Measurements from ENCODE around the gene MAST1.

DNA sequence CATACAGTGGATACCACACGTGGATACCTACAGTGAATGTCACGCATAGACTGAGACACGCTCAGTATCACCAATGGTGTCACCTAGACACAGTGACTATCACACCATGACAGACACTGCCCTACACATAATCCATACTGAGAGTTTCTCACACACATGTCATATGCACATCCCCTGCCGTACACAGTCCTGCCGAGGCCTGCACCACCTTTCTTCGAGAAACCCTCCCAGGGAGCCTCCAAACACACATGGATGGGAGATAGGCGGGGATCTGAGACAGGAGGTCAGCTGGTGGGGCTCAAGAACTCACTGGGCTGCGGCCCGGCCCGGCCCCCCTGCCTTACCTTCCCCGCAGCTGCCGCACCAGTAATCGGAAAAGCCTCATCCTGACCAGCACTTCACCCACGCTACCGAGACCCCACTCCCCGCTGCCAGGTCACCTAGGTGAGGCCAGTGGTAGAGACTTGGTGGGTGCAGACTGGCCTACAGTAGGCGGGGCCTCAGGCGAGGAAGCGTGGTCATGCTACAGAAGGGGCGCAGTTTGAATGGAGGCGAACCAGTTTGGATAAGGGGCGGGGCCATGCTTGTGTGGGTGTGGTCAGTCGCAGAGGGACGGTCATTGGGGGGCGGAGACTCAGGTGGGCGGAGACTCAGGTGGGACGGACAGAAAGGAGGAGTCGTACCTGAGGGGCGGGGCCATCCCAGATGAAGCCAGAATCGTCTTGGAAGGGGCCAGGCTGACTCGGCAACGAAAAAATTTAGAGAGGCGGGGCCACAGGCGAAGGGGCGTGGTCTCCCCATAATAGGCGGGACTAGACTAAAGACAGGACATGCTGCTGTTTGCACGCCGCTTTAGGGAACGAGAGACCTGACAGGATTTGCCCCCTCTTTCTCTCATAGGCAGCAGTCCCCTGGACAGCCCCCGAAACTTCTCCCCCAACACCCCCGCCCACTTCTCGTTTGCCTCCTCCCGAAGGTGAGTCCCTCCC is 2.1 kb downstream of the MAST1 start:
- TF ChIP-seq, protein P1, sequence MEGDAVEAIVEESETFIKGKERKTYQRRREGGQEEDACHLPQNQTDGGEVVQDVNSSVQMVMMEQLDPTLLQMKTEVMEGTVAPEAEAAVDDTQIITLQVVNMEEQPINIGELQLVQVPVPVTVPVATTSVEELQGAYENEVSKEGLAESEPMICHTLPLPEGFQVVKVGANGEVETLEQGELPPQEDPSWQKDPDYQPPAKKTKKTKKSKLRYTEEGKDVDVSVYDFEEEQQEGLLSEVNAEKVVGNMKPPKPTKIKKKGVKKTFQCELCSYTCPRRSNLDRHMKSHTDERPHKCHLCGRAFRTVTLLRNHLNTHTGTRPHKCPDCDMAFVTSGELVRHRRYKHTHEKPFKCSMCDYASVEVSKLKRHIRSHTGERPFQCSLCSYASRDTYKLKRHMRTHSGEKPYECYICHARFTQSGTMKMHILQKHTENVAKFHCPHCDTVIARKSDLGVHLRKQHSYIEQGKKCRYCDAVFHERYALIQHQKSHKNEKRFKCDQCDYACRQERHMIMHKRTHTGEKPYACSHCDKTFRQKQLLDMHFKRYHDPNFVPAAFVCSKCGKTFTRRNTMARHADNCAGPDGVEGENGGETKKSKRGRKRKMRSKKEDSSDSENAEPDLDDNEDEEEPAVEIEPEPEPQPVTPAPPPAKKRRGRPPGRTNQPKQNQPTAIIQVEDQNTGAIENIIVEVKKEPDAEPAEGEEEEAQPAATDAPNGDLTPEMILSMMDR (IDR thresholded peaks at IDR 0.05; ENCODE audit: low read length): no peak
- no peak for TF ChIP-seq EZH2 (IDR thresholded peaks at IDR 0.05; ENCODE audit: borderline replicate concordance, low read length)

Data from OCI-LY1 (cell line).